GM19035 (cell line): ENCODE measurements around the gene BCL2L12.

Source experiments
- ATAC-seq: cut with Tn5 transposase; IDR thresholded peaks from one replicate; pipeline ENCODE4 v1.9.1; 2021; ENCODE audit not compliant: unreplicated experiment

Gene BCL2L12

GRCh38 chr19:49641688-49642491 is 23.8 kb upstream of the BCL2L12 start, which contains the start of gene SCAF1:
TSS of gene SCAF1 (plus strand) at chr19:49642209. CDS start at chr19:49645027, 2,818 bp downstream.
- peak; percentile 63 for ATAC-seq

- no peak for ATAC-seq
Measured at GRCh38 chr19:49642492-49643035, 23.2 kb upstream of the BCL2L12 start.

DNA sequence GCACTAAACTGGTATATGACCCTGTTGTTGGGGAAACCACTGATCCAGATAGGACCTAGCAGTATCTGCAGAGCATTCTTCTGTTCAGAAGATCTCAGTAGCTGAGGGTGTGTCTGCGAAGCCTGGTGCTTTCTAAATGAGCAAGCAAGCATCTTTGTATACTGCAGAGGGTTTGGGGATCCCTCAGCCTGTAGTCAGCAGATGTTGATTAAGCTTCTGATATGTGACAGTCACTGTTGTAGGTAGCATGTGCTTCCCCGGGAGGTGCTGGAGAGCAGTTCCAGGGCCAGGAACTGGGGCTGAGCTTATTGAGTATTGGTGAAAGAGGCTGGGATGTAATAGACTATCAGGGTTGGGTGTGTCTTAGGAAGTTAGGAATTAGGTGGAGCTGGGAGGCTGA is 22.3 kb upstream of the BCL2L12 start:
- ATAC-seq: no peak

- no peak for ATAC-seq
Measured at GRCh38 chr19:49645592-49645991, 20.1 kb upstream of the BCL2L12 start.

GRCh38 chr19:49645995-49646394 is 19.7 kb upstream of the BCL2L12 start:
- ATAC-seq: no peak

DNA sequence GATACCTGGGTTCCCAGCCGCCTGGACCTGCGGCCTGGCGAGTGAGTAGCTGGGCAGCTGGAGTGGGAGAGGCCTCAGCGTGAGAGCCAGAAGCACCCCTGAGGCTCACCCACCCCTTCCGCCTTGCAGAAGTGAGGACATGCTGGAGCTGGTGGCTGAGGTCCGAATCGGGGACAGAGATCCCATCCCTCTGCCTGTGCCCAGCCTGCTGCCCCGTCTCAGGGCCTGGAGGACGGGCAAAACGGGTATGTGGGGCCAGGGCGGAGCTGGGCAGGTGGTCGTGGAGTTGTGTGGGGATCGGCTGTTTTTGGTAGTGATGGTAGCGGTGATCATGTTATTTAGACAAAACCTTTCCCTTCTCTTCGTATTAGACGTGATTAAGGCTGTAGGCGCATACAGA is 19.1 kb upstream of the BCL2L12 start:
- no peak for ATAC-seq

DNA sequence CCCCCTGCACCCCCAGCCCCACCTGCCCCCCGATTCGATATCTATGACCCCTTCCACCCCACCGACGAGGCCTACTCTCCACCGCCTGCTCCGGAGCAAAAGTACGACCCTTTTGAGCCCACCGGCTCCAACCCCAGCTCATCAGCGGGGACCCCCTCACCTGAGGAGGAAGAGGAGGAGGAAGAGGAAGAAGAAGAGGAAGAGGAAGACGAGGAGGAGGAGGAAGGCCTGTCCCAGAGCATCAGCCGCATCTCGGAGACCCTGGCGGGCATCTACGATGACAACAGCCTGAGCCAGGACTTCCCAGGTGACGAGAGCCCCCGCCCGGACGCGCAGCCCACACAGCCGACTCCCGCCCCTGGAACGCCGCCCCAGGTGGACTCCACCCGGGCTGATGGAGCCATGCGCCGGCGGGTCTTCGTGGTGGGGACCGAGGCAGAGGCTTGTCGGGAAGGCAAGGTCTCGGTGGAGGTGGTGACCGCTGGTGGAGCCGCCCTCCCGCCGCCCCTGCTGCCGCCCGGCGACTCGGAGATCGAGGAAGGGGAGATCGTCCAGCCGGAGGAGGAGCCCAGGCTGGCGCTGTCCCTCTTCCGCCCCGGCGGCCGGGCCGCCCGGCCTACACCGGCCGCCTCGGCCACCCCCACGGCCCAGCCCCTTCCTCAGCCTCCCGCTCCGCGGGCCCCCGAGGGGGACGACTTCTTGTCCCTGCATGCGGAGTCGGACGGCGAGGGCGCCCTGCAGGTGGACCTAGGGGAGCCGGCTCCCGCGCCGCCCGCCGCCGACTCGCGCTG is 14.5 kb upstream of the BCL2L12 start:
- no peak for ATAC-seq

- no peak for ATAC-seq
Measured at GRCh38 chr19:49651820-49652550, 13.7 kb upstream of the BCL2L12 start.

DNA sequence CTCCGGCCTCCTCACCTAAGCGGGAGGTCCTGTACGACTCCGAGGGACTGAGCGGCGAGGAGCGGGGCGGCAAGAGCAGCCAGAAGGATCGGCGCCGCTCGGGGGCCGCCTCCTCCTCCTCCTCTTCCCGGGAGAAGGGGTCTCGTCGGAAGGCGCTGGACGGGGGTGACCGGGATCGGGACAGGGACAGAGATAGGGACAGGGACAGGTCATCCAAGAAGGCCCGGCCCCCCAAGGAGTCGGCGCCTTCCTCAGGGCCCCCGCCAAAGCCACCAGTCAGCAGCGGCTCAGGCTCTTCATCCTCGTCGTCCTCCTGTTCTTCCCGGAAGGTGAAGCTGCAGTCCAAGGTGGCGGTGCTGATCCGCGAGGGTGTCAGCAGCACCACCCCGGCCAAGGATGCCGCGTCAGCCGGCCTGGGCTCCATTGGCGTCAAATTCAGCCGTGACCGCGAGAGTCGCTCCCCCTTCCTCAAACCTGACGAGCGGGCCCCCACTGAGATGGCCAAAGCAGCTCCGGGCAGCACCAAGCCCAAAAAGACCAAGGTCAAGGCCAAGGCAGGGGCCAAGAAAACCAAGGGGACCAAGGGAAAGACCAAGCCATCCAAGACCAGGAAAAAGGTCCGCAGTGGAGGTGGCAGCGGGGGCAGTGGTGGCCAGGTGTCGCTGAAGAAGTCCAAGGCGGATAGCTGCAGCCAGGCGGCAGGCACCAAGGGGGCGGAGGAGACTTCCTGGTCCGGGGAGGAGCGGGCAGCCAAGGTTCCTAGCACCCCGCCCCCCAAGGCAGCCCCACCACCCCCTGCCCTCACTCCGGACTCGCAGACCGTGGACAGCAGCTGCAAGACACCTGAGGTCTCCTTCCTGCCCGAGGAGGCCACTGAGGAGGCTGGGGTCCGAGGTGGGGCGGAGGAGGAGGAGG is 12.9 kb upstream of the BCL2L12 start:
- no peak for ATAC-seq

DNA sequence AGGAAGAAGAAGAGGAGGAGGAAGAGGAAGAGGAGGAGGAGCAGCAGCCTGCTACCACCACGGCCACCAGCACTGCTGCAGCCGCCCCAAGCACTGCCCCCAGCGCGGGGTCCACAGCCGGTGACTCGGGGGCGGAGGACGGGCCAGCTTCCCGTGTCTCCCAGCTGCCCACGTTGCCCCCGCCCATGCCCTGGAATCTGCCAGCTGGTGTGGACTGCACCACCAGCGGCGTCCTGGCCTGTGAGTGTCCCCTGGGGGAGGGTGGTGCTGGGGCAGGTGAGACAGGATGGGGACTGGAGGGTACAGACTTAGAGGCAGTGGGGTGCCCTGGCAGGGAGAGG is 12.3 kb upstream of the BCL2L12 start:
- ATAC-seq: no peak

DNA sequence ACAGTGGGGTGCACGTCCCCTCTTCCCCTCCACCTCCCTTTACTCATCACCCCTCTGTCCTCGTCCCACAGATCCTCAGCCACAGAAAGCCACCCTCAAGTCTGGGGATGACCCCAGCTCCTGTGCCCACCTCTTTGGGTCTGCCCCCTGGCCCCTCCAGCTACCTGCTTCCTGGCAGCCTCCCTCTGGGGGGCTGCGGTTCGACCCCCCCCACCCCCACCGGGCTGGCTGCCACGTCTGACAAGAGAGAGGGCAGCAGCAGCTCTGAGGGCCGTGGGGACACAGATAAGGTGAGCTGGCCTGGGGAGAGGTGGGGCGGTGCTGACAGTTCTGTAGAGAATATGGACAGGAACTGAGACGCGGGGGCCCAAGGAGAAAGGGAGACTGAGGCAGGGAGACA is 11.2 kb upstream of the BCL2L12 start:
- ATAC-seq: no peak

DNA sequence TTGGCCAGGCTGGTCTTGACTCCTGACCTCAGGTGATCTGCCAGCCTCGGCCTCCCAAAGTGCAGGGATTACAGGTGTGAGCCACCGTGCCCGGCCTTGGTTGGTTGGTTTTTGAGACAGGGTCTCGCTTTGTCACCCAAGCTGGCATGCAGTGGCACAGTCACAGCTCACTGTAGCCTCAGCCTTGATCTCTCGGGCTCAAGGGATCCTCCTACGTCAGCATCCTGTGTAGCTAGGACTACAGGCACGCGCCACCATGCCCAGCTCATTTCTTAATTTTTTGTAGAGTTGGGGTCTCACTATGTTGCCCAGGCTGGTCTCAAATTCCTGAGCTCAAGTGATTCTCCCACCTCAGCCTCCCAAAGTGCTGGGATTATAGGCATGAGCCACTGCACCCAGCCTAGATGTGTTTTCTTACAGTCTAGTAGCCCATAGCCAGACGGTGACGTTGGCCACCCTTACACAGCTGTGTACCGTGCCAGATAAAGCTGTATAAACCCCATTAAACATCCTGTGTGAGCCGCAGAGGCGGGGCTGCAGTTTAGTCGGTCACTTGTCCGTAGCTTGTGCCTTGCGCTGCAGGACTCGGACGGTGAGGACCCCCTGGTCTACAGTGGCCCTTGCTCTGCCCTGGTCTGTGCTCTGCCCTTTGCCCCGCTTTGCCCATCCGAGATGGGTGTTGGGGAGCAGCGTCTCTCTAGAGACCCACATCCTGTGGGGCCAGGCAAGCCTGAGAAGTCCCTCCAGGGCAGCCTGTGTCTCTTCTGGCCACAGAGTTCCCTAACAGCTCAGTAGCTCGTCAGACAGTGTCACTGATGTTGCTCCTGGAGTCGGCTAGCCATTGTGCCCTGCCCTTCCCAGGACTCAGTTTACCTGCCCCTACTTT is 9.9 kb upstream of the BCL2L12 start:
- ATAC-seq: no peak

GRCh38 chr19:49656456-49657109 is 9.2 kb upstream of the BCL2L12 start:
- ATAC-seq: no peak

GRCh38 chr19:49657493-49658138 is 8.1 kb upstream of the BCL2L12 start:
- ATAC-seq: no peak

- no peak for ATAC-seq
Measured at GRCh38 chr19:49658139-49658517, 7.6 kb upstream of the BCL2L12 start.

GRCh38 chr19:49658566-49659442 is 6.9 kb upstream of the BCL2L12 start:
- ATAC-seq: no peak

DNA sequence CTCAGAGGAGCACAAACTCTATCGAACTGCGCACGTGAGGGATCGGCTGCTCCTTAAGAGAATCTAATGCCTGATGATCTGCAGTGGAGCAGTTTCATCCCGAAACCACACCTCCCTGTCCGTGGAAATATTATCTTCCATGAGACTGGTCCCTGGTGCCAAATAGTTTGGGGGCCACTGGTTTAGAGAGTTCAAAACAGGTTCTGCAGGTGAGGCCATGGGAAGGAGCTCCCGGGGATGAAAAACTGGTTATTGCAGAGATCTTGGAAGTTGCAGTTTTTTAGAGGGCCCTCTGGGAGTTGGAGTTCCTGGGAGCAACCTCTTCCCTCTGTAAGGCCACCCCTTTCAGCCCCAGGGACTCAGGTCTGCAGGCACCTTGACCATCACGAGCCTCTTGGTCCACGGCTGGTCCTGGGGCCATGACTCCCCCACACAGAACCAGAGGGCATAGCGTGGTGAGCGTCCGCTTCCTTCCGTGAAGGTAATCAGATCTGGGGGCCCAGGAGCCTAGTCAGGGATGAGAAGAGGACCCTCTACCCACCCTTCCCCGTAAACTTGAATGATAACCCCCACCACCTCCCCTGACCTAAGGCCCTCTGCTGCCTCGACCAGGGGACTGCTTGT is 5.3 kb upstream of the BCL2L12 start:
- ATAC-seq: no peak
